Activated CD4-positive, alpha-beta T cell treated with anti-CD3 and anti-CD28 coated beads for 48 hours (primary cell): ENCODE results near the gene ZSWIM4.
"Not testable (repeated sequence)": the region's sequence is repeated elsewhere in the genome, so short reads cannot be mapped to it uniquely, and the experiment has no call there.

Experiments used
- DNase-seq: peaks from one replicate; pipeline ENCODE4 v3.0.0-alpha.2; 2020

Gene ZSWIM4

DNA sequence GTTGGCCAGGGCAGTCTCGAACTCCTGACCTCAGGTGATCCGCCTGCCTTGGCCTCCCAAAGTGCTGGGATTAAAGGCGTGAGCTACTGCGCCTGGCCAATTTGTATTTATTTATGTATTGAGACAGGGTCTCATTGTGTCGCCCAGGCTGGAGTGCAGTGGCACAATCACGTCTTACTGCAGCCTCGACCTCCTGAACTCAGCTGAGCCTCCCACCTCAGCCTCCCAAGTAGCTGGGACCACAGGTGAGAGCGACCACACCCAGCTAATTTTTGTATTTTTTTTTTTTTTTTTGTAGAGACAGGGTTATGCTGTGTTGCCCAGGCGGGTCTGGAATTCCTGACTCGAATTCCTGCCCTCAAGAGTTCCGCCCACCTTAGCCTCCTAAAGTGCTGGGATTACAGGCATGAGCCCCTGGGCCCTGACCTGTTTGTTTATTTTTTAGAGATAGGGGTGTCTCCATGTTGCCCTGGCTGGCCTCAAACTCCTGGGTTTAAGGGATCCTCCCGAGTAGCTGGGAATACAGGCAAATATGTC lies 57.0 kb downstream of the ZSWIM4 start:
- DNase-seq, result not testable (repeated sequence)

DNA sequence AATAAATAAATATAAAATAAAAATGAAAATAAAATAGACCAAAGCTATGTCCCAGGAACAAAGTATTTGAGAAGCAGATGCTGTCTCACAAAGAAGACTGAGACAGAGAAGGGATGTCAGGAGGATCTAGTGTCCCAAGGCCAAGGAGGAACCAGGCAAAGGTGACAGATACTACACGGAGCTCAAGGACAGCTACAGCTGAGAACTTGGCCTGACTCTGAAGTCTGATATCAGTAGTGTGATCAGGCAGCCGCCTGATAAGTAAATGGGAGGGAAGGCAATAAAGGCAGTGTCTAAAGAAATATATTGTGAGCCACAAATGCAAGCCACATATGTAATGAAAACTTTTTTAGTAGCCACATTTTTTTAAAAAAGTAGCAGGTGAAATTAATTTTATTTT lies 61.3 kb downstream of the ZSWIM4 start:
- DNase-seq, result no peak

DNA sequence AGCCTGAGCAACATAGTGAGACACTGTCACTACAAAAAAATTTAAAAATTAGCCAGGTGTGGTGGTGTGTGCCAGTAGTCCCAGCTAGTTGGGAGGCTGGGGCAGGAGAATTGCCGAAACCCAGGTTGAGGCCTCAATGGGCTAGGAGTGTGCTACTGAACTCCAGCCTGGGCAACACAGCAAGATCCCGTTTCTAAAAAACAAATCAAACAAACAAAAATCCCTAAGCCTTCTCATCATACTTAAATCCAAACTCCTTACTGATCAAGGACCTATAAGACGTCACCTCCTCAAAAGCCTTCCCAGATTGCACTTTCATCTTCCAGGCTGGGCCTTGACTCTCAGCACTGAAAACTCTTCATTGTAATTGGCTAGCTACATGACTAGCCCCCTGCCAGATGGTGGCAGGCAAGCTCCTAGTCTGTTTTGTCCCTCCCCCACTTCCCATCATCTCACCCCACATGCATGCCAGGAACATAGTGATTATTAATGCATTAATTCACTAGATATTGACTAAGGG lies 64.2 kb downstream of the ZSWIM4 start:
- no peak for DNase-seq

DNA sequence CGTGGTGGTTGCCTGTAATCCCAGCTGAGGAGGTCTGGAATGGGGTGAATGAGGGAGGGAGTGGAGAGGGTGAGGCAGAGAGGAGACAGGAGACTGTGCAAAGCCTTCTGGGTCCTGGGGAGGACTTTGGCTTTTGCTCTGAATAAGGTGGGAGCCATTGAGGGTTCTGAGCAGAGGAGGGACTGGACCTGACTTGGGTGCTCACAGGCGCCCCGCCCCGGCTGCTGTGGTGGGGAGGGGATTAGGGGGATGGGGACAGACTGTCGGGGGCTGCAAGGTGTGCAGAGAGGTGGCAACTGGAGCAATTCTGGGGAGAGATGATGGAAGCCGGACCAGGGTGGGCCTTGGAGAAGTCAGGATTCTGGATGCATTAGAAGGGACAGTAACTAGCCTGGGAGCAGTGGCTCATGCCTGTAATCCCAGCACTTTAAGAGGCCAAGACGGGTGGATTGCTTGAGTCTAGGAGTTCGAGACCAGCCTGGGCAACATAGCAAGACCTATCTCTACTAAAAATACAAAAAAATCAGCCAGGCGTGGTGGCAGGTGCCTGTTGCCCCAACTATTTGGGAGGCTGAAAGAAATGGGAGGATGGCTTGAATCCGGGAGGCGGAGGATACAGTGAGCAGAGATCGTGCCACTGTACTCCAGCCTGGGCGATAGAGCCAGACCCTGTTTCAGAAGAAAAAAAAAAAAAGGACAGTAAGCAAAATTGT lies 65.6 kb downstream of the ZSWIM4 start:
- no peak for DNase-seq

GRCh38 chr19:13861392-13861713 lies 66.1 kb downstream of the ZSWIM4 start:
- no peak for DNase-seq

DNA sequence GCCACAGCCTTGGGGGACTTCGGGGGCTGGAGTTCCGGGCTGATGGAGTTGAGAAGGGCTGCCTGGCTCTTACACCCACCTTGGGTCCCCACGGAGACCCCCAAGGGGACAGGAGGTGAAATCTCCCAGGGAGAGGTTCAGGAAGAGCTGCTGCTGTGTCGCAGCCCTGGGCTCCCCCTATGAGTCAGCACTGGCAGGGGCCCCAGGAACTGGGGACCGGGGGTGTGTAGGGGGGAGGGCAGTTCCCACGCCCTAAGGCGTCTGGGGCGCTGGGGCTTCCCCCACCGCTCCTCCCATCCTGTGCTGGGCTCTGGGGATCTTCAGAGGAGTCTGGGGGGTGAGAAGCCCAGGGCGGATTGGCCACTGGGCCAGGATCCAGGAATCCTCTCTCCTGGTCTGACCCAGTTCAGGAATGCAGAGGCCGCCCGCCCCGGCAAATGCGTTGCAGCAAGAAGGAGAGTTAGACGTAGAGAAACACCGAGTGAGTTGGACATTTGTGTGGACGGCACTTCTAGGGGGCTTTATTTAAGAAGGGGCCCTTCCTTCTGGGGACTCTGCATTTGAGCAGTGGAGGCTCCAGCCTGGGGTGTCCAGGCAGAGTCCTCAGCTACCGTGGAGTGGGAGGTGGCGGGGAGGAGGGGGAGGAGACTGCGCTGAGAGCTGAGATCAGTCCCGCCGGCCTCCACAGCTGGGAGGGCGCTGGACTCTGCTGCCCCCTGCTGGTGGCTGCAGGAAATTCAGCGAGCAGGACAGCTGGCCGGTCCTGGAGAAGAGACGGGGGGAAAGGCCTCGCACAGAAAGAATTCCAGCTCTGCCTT lies 66.7 kb downstream of the ZSWIM4 start:
- DNase-seq, result peak; percentile 91

DNA sequence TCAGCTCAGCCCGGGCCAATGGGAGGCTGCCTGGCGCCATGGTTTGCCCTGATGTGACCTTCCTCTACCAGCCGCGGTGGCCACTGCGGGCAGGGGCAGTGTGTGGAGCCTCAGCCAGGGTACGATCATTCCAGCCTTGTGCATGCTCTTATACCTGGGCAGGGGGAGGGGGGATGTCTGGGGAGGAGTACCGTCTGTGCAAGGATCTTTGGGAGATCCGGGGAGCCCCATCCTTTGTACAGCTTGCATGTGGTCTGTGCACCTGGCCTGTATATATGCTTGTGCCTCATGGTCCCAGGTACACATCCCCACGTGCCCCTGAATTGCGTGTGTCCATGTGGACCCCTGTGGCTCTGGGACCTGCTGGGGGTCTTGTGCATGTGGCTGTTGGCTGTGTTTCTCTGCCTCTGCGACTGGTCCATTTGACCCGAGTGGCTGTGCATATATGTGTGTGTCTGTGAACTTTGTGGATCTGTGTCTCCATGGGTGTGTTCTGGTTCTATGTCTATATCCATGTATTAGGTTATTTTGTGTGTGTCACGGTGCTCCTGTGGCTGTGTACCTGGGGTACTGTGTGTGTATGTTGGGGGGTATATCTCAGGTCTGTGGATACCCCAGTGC lies 68.9 kb downstream of the ZSWIM4 start:
- DNase-seq, result no peak

DNA sequence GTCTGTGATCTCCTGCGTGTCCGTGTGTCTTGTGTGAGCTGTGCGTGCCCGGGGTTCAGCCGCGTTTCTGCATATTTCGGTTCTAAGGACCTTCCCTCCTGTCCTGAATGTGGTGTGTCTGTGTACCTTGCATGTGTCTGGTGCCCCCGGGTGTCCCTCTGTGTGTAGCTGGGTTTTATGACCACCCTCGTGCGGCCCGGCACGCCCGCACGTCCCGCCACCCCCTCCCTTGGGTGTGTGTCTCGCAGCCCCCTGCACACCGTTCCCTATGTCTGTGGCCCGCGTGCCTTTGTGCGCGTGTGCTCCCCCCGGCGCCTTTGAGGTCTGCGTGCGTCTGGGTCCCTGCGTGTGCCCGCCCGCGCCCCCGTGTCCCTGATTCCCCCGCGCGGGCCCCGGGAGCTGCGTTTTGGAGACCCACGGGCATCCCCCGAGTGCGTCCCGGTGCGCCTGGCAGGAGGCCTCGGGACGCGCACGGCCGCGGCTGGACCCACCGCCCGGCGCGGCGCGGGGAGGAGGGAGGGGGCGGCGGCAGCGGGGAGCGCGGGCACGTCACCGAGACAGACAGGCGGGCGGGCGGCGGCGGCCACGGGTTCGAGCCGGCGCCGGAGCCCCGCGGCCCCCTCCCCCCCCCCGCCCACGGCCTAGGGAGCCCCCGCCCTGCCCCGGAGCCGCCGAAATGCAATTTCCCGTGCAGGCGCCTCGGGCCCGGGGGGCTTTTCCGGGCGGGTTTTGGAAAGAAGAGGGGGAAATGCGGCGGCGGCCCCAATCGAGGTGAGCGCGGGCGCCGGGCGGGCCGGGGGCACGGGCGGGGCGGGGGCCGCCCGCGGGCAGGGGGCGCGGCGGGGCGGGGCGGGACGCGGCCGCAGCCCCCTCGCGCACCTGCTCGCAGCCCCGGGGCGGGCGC lies 69.7 kb downstream of the ZSWIM4 start:
- no peak for DNase-seq

GRCh38 chr19:13865571-13866462 lies 70.6 kb downstream of the ZSWIM4 start:
- DNase-seq, result no peak

DNA sequence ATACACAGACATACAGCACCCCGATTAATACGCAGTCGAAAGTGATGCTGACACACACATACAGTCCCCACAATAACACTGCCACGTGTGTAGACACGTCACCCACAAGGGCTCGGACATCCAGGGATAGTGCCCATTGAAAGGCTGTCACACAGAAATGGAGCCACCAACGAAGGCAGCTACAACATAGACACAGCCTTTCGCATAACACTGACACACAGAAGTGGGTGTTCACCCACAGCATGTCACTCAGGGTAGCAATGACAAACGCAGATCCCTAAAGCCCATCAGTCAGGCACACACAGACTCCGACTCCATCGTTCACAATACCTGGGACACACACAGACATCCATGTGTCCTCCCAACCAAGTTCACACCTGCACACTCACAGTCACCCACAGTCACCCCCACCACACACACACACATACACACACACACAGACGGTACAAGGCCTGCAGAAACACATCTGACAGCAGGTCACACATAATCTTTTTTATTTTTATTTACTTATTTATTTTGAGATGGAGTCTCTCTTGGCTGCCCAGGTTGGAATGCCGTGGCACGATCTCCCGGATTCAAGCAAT lies 71.3 kb downstream of the ZSWIM4 start:
- no peak for DNase-seq

DNA sequence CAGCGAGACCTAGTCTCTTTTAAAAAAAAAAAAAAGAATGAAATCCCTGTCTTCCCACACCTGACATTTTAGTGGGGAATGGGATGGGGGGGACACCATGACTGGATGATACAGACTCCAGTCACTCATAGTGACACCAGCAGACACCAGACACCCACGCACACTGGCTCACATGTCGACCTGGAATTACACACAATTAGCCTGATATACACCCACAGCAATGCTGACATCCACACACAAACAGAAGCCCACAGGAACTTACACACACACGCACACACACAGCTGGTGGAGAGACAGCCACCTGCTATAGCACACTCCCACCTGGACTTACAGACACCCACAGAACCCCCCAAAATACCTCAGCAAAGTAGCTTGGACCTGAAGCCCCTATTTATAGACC lies 73.4 kb downstream of the ZSWIM4 start:
- no peak for DNase-seq

- no peak for DNase-seq
Observed at GRCh38 chr19:13869281-13869680, 74.0 kb downstream of the ZSWIM4 start.

- DNase-seq, result no peak
Observed at GRCh38 chr19:13870873-13871272, 75.6 kb downstream of the ZSWIM4 start.

- no peak for DNase-seq
Observed at GRCh38 chr19:13872339-13872694, 77.1 kb downstream of the ZSWIM4 start.

DNA sequence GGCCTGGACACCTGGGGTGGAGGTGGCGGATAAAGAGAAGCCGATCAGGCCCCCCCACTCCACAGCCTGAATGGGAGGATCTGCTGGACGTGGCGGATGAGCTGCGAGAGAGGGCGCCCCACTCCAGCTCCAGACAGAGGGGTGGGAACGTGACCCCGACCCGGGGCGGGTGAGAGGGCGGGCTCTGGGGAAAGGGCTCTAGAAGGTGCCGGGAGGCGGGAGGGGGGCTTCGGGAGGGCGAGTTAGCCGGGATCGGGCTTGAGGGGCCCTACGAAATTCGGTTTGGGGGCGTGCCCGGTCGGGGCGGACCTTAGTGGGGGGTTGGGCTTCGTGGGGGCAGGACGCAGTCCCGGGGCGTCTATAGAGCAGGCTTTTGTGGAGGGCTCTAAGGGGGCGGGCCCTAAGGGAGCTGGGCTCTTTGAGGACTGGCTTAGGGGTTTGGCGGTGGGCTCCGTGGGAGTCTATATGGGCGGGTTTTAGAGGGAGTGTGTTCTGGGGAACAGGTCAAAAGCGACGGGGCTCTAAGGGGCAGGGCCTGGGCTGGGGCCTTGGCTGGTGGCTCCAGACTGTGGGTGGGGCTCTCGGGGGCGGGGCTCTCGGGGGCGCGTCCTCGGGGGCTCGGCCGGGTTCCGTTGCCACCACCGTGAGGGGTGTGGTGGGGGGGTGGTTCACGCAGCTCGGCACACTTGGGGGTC lies 77.6 kb downstream of the ZSWIM4 start:
- DNase-seq, result peak; percentile 42

GRCh38 chr19:13873834-13874515 lies 78.7 kb downstream of the ZSWIM4 start:
- DNase-seq, result no peak

GRCh38 chr19:13875824-13876223 lies 80.6 kb downstream of the ZSWIM4 start:
- no peak for DNase-seq

- DNase-seq, result no peak
Observed at GRCh38 chr19:13876834-13877233, 81.6 kb downstream of the ZSWIM4 start, which contains the start of gene NANOS3. Gene NANOS3, plus strand, starts transcription at chr19:13877134. Its CDS starts 115 bp downstream, at chr19:13877249.

DNA sequence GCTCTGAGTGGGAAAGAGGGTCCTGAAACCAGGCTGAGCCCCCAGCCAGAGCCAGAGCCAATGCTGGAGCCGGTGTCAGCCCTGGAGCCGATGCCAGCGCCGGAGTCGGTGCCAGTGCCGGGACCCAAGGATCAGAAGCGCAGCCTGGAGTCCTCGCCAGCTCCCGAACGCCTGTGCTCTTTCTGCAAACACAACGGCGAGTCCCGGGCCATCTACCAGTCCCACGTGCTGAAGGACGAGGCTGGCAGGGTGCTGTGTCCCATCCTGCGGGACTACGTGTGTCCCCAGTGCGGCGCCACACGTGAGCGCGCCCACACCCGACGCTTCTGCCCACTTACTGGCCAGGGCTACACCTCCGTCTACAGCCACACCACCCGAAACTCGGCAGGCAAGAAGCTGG lies 82.1 kb downstream of the ZSWIM4 start:
- DNase-seq, result no peak
